Vagina (tissue), 2 donors: Measurements from ENCODE around the gene B4GALT5.

Source experiments
- CTCF ChIP-seq, 3 experiments: fragments of 450-650 bp in 2 of 3; fragments of 200-600 bp in 1 of 3; sonication (generic) in 1 of 3; IDR thresholded peaks; one replicate each; pipeline ENCODE4 v1.5.1; 2017 to 2019; ENCODE audit warnings: antibody characterized with exemption in 3 of 3, mild to moderate bottlenecking in 2 of 3, moderate library complexity in 2 of 3
- POLR2A ChIP-seq, 2 donors: fragments of 450-650 bp; IDR thresholded peaks; one replicate each; pipeline ENCODE4 v1.6.1; 2017; ENCODE audit warnings: antibody characterized with exemption in 2 of 2, mild to moderate bottlenecking in 2 of 2, moderate library complexity in 2 of 2

GRCh38 chr20:49615401-49616153 lies 98.1 kb downstream of the B4GALT5 start:
- no peak for TF ChIP-seq CTCF (IDR thresholded peaks at IDR 0.05)
- TF ChIP-seq POLR2A (IDR thresholded peaks at IDR 0.05): no peak
